Neutrophil (primary cell): Measurements from ENCODE around the gene TBCA.
A peak's percentile ranks its signal among the peaks of the same experiment; 100 is the strongest.

Experiments
- H3K27ac ChIP-seq: fragments of 200-600 bp; sonication (generic); 2 replicates; pipeline ENCODE4 v1.5.1; 2016; ENCODE audit warnings: mild to moderate bottlenecking, moderate library complexity
- H3K27me3 ChIP-seq: fragments of 200-600 bp; sonication (generic); 2 replicates; pipeline ENCODE4 v1.6.0; 2016; ENCODE audit warnings: mild to moderate bottlenecking
- H3K36me3 ChIP-seq: fragments of 200-600 bp; sonication (generic); 2 replicates; pipeline ENCODE4 v1.5.1; 2017
- H3K4me1 ChIP-seq, 2 experiments: fragments of 200-600 bp in 1 of 2; sonication (generic) in 1 of 2; 1 replicate in 1 of 2; 2 replicates in 1 of 2; pipeline versions ENCODE4 v1.5.1 to v1.6.1; 2013 to 2016; ENCODE audit warnings: low read depth in 1 of 2, low read length in 1 of 2, mild to moderate bottlenecking in 1 of 2, moderate library complexity in 1 of 2; ENCODE audit not compliant: control insufficient read depth in 1 of 2, insufficient read depth in 1 of 2
- H3K4me3 ChIP-seq, 2 experiments: fragments of 200-600 bp in 1 of 2; sonication (generic) in 1 of 2; 1 replicate in 1 of 2; 2 replicates in 1 of 2; pipeline ENCODE4 v1.5.1; 2013 to 2016; ENCODE audit warnings: low read depth in 1 of 2, low read length in 1 of 2, mild to moderate bottlenecking in 1 of 2, moderate library complexity in 1 of 2
- H3K9me3 ChIP-seq: fragments of 200-600 bp; sonication (generic); 2 replicates; pipeline ENCODE4 v1.5.1; 2016
- TF ChIP-seq, protein P1 (sequence below): fragments of 200-600 bp; sonication (generic); IDR thresholded peaks from 2 replicates; pipeline ENCODE4 v1.5.1; 2016; ENCODE audit warnings: antibody characterized with exemption

The TBCA gene

DNA sequence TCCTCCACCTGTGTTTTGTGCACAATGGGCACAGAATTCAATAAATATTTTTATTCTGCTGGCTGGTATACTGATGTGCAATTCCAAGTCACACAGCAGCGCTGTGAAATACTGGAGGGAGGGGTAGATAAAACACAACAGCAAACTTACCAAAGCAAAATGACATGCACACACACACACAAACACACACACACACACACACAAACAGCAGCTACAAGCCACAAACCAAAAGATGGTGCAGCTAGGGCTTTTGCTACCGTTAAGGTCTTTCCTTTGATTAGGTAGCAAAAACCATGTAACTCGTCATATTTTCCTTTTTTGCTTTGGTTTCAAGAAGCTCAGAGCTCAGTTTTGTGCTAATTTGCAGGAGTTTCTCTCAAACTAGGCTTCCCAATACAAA is 1.8 kb upstream of the TBCA start:
- H3K9me3 ChIP-seq: no peaks in the 10 kb centered on the region
- peaks cover 13 to 19% of the 10 kb centered on the region in 2 experiments for H3K4me1 ChIP-seq
- H3K27me3 ChIP-seq: no peaks in the 10 kb centered on the region
- TF ChIP-seq, protein P1, sequence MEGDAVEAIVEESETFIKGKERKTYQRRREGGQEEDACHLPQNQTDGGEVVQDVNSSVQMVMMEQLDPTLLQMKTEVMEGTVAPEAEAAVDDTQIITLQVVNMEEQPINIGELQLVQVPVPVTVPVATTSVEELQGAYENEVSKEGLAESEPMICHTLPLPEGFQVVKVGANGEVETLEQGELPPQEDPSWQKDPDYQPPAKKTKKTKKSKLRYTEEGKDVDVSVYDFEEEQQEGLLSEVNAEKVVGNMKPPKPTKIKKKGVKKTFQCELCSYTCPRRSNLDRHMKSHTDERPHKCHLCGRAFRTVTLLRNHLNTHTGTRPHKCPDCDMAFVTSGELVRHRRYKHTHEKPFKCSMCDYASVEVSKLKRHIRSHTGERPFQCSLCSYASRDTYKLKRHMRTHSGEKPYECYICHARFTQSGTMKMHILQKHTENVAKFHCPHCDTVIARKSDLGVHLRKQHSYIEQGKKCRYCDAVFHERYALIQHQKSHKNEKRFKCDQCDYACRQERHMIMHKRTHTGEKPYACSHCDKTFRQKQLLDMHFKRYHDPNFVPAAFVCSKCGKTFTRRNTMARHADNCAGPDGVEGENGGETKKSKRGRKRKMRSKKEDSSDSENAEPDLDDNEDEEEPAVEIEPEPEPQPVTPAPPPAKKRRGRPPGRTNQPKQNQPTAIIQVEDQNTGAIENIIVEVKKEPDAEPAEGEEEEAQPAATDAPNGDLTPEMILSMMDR: no peak
- H3K4me3 ChIP-seq: no peak overlapping the region
- no peaks in the 10 kb centered on the region for H3K36me3 ChIP-seq
- H3K27ac ChIP-seq: no peak overlapping the region

DNA sequence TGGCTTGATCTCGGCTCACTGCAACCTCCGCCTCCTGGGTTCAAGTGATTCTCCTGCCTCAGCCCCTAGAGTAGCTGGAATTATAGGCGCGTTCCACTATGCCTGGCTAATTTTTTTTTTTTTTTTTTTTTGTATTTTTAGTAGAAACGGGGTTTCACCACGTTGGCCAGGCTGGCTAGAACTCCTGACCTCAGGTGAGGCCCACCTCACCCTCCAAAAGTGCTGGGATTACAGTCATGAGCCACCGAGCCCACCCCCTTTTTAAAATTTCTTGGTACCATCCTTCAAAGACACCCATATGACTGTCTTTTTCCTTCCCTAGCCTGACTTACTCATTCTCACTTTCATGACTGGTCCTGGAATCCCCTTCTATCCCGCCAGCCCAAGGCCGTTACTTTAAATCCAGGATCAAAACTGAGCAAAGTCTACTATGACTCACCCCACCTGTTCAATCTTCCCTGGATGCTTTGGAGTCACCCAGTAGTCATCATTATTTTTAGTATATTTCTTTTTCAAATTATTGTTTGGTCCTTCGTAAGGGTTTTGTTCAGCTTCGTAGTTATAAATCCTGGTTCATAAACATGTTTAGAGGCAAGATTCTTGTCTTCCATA is 1.2 kb upstream of the TBCA start:
- H3K9me3 ChIP-seq: no peaks in the 10 kb centered on the region
- no peaks in the 10 kb centered on the region for H3K36me3 ChIP-seq
- TF ChIP-seq, protein P1: no peak
- H3K4me1 ChIP-seq: peaks cover 13 to 19% of the 10 kb centered on the region in 2 experiments
- H3K27me3 ChIP-seq: no peaks in the 10 kb centered on the region
- H3K27ac ChIP-seq: no peak overlapping the region
- no peak overlapping the region for H3K4me3 ChIP-seq

- H3K27me3 ChIP-seq: no peaks in the 10 kb centered on the region
- peak overlapping the region; percentile 78 to 96 for H3K4me3 ChIP-seq
- H3K27ac ChIP-seq: peak overlapping the region; percentile 94
- TF ChIP-seq, protein P1: no peak
- H3K9me3 ChIP-seq: no peaks in the 10 kb centered on the region
- H3K36me3 ChIP-seq: no peaks in the 10 kb centered on the region
- H3K4me1 ChIP-seq: peaks cover 13 to 19% of the 10 kb centered on the region in 2 experiments
These were observed 541 bp upstream of the TBCA start for GRCh38 chr5:77776554-77777206.

DNA sequence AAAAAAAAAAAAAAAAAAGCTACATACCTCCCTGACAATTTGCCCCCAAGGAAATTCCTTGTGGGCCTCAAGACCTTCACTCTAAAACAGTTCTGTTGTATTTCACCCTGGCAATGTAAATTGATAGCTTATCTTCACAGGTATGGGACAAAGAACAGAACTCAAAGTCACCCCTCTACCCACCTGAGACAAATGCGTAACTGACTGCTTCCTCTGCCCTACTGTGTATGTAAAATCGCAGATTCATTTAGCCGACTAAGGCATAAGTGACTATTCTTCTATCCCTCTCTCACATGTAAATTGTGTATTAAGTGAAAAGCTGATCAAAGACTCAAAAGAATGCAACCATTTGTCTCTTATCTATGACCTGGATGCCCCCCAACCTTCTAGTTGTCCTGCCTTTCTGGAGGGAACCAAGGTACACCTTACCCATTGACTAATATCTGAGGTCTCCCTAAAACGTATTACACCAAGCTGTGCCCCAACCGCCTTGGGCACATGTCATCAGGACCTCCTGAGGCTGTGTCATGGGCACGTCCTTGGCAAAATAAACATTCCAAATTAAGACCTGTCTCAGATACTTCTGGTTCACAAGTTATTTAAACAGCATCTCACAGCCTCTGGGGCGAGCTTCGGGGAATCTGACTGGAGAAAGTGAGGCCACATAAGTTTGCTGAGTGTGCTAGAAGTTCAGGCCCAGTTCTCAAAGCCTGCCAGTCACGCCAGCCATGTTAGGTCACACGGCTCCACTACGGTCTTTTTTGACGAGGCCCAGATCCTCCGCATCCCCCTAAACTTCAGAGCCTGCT is 954 bp downstream of the TBCA start:
- no peaks in the 10 kb centered on the region for H3K36me3 ChIP-seq
- H3K27ac ChIP-seq: peak overlapping the region; percentile 94
- peaks cover 13 to 19% of the 10 kb centered on the region in 2 experiments for H3K4me1 ChIP-seq
- H3K4me3 ChIP-seq: peak overlapping the region; percentile 78 to 96
- no peaks in the 10 kb centered on the region for H3K9me3 ChIP-seq
- no peaks in the 10 kb centered on the region for H3K27me3 ChIP-seq
- TF ChIP-seq, protein P1: no peak

DNA sequence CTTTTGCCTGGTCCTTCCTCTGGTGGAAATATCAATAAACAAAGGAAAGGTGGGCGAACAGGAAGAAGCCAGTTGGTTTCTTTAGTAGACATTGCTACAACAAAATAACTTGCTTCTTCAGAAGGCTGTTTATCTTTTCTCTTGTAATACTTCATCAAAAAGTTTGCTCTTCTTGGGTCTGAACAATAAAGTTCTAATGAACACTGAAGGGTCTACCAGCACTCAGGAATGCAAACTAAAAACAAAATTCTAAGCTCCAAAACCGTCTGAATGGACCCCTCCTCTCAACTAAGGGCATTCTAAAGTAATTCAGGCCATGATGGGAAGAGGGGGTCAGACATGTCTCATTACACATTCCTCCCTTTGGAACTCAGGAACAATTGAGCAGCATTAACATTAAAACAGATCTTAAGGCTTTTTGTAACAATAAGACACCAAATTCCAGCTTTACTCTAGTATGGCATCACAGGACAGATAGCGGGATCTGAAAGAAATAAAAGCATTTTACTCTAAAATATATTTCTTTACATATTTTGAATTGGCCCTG is 2.3 kb downstream of the TBCA start:
- H3K9me3 ChIP-seq: no peaks in the 10 kb centered on the region
- H3K4me3 ChIP-seq: no peak overlapping the region
- H3K36me3 ChIP-seq: no peaks in the 10 kb centered on the region
- no peaks in the 10 kb centered on the region for H3K27me3 ChIP-seq
- H3K27ac ChIP-seq: no peak overlapping the region
- TF ChIP-seq, protein P1: no peak
- peaks cover 24 to 27% of the 10 kb centered on the region in 2 experiments for H3K4me1 ChIP-seq
